Measurements from ENCODE around the gene GPC3. TPM values are rescaled to one million over a fixed set of nuclear protein-coding genes. Genes with fewer than 3 reads are reported as not detected.
A peak's percentile ranks its signal among the peaks of the same experiment; 100 is the strongest.
"Not testable (repeated sequence)": the region's sequence is repeated elsewhere in the genome, so short reads cannot be mapped to it uniquely, and the experiment has no call there.

Gene GPC3
- total RNA-seq, 1 donor, result not detected

DNA sequence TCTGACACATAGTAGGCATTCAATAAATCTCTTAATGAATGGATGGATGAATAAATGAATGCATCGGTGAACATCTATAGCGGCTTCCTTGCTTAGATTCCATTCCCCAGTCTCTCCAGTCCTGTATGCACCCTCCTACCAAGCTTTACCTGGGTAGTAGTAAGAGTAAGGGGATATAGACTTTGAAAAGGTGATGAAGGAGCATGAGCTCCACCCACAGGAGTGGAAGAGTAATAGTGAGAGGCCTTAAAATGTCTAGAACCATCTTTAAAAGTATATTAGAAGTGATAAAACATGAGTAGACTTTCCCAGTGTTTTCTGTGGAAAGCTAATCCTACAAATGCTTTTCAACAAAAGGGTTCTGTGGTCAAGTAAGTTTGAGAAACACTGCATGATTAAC lies 35.5 kb upstream of the GPC3 start:
- DNase-seq (ENCODE audit: low read depth), result no peak
- TF ChIP-seq, protein P1, sequence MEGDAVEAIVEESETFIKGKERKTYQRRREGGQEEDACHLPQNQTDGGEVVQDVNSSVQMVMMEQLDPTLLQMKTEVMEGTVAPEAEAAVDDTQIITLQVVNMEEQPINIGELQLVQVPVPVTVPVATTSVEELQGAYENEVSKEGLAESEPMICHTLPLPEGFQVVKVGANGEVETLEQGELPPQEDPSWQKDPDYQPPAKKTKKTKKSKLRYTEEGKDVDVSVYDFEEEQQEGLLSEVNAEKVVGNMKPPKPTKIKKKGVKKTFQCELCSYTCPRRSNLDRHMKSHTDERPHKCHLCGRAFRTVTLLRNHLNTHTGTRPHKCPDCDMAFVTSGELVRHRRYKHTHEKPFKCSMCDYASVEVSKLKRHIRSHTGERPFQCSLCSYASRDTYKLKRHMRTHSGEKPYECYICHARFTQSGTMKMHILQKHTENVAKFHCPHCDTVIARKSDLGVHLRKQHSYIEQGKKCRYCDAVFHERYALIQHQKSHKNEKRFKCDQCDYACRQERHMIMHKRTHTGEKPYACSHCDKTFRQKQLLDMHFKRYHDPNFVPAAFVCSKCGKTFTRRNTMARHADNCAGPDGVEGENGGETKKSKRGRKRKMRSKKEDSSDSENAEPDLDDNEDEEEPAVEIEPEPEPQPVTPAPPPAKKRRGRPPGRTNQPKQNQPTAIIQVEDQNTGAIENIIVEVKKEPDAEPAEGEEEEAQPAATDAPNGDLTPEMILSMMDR (IDR thresholded peaks at IDR 0.05; ENCODE audit: insufficient read depth, low read length), result no peak
- H3K4me3 ChIP-seq (ENCODE audit: low read depth, low read length), result no peak overlapping the region

DNA sequence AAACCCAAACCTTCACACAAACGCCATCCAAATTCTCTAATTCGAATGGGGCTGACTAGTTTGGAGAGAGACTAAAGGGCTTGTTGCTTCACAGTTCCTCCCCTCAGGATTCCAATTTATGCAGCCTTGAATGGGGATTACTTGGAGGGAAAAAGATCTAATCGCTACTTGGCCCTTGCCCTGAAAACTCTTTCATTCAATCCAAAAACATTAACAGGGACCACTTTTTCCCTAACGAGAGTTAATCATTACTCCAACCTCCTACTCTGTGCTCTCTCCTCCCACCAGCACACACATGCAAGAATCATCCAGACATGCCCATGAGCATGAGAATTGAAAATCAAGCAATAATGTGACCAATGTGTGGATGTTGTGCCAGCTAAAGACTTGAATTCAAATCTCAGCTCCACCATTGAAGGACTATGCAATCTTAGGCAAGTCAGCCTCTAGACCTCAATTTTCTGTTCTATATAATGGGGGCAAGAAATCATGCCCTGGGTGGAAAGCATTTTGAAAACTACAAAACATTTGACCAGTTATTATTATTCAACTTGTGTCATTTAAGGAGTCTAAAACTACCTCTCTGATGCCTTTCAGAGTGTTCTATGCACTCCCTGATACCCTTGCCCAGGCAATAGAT lies 34.3 kb upstream of the GPC3 start:
- DNase-seq (ENCODE audit: low read depth), result no peak
- TF ChIP-seq, protein P1 (IDR thresholded peaks at IDR 0.05; ENCODE audit: insufficient read depth, low read length), result no peak
- H3K4me3 ChIP-seq (ENCODE audit: low read depth, low read length), result no peak overlapping the region

DNA sequence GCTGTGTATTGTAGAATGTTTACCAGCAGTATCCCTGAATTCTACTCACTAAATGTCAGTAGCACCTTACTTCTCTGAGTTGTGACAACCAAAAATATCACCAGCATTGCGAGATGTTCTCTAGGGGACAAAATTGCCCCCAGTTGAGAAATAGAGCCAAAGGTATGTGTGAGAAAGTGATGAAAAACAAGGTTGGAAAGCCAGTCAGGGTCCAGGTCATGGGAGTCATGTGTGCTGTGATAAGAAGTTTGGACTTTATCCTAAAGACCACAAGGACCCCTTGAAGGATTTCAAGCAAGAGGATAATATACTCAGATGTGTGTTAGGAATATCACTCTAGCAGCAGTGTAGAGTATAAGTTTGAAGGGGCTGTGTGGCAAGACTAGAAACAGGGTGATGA lies 30.9 kb upstream of the GPC3 start:
- not testable (repeated sequence) for DNase-seq (ENCODE audit: low read depth); H3K4me3 ChIP-seq (ENCODE audit: low read depth, low read length)

DNA sequence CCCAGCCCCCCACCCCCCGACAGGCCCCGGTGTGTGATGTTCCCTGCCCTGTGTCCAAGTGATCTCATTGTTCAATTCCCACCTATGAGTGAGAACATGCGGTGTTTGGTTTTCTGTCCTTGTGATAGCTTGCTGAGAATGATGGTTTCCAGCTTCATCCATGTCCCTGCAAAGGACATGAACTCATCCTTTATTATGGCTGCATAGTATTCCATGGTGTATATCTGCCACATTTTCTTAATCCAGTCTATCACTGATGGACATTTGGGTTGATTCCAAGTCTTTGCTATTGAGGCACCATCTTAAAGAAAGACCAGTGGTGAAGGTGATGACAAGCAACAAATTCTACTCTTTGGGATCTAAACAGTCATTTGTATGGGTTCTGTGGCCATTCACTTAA lies 30.1 kb upstream of the GPC3 start:
- DNase-seq (ENCODE audit: low read depth); H3K4me3 ChIP-seq (ENCODE audit: low read depth, low read length): not testable (repeated sequence)

DNA sequence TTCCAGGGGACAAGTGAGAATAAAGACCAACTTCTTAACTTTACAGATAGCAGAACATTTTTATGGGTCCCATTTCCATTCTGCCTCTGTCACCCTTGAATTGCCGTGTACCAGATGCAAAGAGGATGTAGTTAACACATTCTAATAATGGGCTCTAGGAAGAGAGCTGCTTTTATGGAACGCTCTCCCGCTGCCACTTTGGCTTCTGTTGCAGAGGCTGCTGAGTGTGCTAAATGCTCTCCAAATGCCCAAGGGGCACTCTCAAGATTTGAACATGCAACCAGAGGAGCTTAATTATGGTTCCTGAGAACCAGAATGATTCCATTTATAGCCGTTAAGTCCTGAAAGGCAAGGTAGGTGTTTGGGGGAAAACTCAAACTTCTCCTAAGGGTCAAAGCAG lies 28.1 kb upstream of the GPC3 start:
- no peak for DNase-seq (ENCODE audit: low read depth)
- TF ChIP-seq, protein P1 (IDR thresholded peaks at IDR 0.05; ENCODE audit: insufficient read depth, low read length), result no peak
- H3K4me3 ChIP-seq (ENCODE audit: low read depth, low read length), result no peak overlapping the region

DNA sequence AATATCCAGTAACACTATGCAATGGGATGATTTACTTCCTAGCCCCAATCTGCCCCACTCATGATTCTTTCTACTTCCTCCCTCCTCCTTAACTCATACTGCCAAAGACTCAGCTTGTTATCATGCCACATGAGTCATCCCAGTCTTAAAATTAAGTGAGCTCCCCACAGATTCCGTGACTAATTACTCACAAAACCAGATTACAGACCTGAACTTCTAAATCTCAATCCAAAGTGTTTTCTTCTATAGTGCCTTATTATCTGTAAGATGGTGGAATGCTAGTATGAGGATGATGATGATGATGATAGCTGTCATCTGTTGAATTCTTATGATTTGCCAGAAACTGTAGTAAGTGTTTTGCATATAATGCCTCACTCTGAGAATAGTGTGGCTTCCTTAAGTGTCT lies 27.7 kb upstream of the GPC3 start:
- H3K4me3 ChIP-seq (ENCODE audit: low read depth, low read length), result no peak overlapping the region
- peak; percentile 21 for DNase-seq (ENCODE audit: low read depth)
- TF ChIP-seq, protein P1 (IDR thresholded peaks at IDR 0.05; ENCODE audit: insufficient read depth, low read length), result no peak

DNA sequence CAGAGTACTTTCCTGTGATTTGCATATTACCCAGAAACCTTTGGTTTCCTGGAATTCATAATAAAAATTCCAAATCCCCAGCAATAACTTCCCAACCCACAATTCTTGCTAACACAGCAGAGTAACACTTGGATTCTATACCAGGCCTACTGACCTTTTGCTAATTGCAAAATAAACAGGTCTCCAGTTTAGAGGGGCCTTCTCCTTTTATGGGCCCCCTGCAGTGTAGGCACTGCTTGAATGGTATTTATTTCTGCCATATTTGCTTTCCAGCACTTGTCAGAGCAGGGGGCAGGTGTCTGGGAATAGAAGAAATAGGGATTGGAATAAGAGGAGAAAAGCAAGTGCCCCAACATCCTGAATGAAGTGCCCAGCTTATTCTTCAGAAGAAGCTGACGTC lies 25.3 kb upstream of the GPC3 start:
- H3K4me3 ChIP-seq (ENCODE audit: low read depth, low read length), result no peak overlapping the region
- DNase-seq (ENCODE audit: low read depth), result no peak
- TF ChIP-seq, protein P1 (IDR thresholded peaks at IDR 0.05; ENCODE audit: insufficient read depth, low read length), result no peak

DNA sequence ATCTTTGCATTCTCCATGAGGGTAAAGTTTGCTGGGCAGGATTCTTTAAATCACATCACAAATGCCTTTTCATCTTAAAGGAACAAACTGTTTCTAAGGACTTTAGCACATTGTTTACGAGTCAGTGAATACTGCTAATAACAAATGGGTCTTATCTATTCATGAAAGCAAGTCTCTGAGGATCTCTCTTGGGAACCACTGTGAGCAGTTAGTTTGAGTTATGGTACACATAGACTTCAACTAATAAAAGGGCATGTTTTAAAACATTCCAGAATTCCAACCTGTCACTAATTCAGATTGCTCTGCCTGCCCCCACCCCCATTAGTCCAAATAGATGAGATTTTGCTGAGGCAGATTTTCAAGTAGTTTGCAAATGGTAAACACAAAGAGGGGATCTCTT lies 22.3 kb upstream of the GPC3 start:
- H3K4me3 ChIP-seq (ENCODE audit: low read depth, low read length), result no peak overlapping the region
- TF ChIP-seq, protein P1 (IDR thresholded peaks at IDR 0.05; ENCODE audit: insufficient read depth, low read length), result no peak
- DNase-seq (ENCODE audit: low read depth), result no peak

Data from fibroblast of the aortic adventitia (primary cell).